HL-60 (cell line): ENCODE results near the gene NAALADL1.

Experiments used
- CTCF ChIP-seq: IDR thresholded peaks from one replicate; pipeline ENCODE4 v1.5.1; 2011; ENCODE audit warnings: low read length, control low read depth, inconsistent platforms; ENCODE audit not compliant: insufficient read depth
- POLR2AphosphoS5 ChIP-seq: IDR thresholded peaks from 2 replicates; pipeline ENCODE4 v1.6.1; 2012; ENCODE audit warnings: low read depth
- SPI1 ChIP-seq: IDR thresholded peaks from 2 replicates; pipeline ENCODE4 v1.6.1; 2012; ENCODE audit warnings: low read depth, mild to moderate bottlenecking, borderline replicate concordance

GRCh38 chr11:64998141-64998540 is 60.2 kb downstream of the NAALADL1 start:
- TF ChIP-seq CTCF: no peak
- TF ChIP-seq SPI1: no peak
- no peak for TF ChIP-seq POLR2AphosphoS5
